HG03039 (cell line): ENCODE data around the gene TMIGD1.

Source experiments
- ATAC-seq: cut with Tn5 transposase; IDR thresholded peaks from one replicate; pipeline ENCODE4 v1.9.1; 2021; ENCODE audit warnings: mild to moderate bottlenecking, moderate library complexity; ENCODE audit not compliant: unreplicated experiment

Gene TMIGD1

GRCh38 chr17:30333503-30334360, at the start of gene TMIGD1:
Gene TMIGD1 (minus strand): TSS chr17:30334057. CDS start chr17:30332133, 1,924 bp downstream.
- no peak for ATAC-seq

GRCh38 chr17:30382345-30382744, 48.5 kb upstream of the TMIGD1 start:
- no peak for ATAC-seq

GRCh38 chr17:30381340-30381659, 47.4 kb upstream of the TMIGD1 start:
- ATAC-seq, result no peak

- no peak for ATAC-seq
Measured at GRCh38 chr17:30380643-30381339, 46.9 kb upstream of the TMIGD1 start.

GRCh38 chr17:30379903-30380381, 46.1 kb upstream of the TMIGD1 start:
- no peak for ATAC-seq

- ATAC-seq, result peak; percentile 10
Measured at GRCh38 chr17:30379303-30379902, 45.5 kb upstream of the TMIGD1 start.

- peak; percentile 84 for ATAC-seq
Measured at GRCh38 chr17:30378825-30379302, 45.0 kb upstream of the TMIGD1 start, which contains the start of gene CPD. Gene CPD (plus strand): TSS chr17:30378927. CDS start chr17:30378981, 54 bp downstream.

- ATAC-seq, result no peak
Measured at GRCh38 chr17:30378241-30378824, 44.5 kb upstream of the TMIGD1 start.

GRCh38 chr17:30377574-30378240, 43.9 kb upstream of the TMIGD1 start:
- ATAC-seq, result no peak

- ATAC-seq, result no peak
Measured at GRCh38 chr17:30376621-30377452, 43.0 kb upstream of the TMIGD1 start.

- ATAC-seq, result no peak
Measured at GRCh38 chr17:30375661-30376060, 41.8 kb upstream of the TMIGD1 start.

GRCh38 chr17:30372755-30373154, 38.9 kb upstream of the TMIGD1 start:
- no peak for ATAC-seq

- ATAC-seq, result no peak
Measured at GRCh38 chr17:30369995-30370394, 36.1 kb upstream of the TMIGD1 start.

- ATAC-seq, result no peak
Measured at GRCh38 chr17:30368912-30369720, 35.3 kb upstream of the TMIGD1 start.

GRCh38 chr17:30366536-30366935, 32.7 kb upstream of the TMIGD1 start:
- no peak for ATAC-seq

- peak; percentile 69 for ATAC-seq
Measured at GRCh38 chr17:30363715-30364202, 29.9 kb upstream of the TMIGD1 start.

GRCh38 chr17:30361766-30362279, 28.0 kb upstream of the TMIGD1 start:
- no peak for ATAC-seq

- no peak for ATAC-seq
Measured at GRCh38 chr17:30360086-30360808, 26.4 kb upstream of the TMIGD1 start.
